A549 (cell line): Measurements from ENCODE around the gene TNPO3. TPM values are rescaled to one million over a fixed set of nuclear protein-coding genes. Genes with fewer than 3 reads are reported as not detected.

Experiments used
- ATAC-seq, 2 experiments: fragments of 200-7000 bp in 1 of 2; fragments of >200 bp in 1 of 2; cut with Nextera tagmentation in 1 of 2; cut with Tn5 transposase in 1 of 2; 3 replicates each; pipeline versions ENCODE4 v1.8.0 to v1.9.1; 2018 to 2020; ENCODE audit warnings: mild to moderate bottlenecking in 1 of 2, moderate library complexity in 1 of 2
- CTCF ChIA-PET: fragments of 300-600 bp; sonication (Branson Sonifier 250); formaldehyde crosslinking; extraction: SDS; loops from one replicate; lab custom pipeline; 2021; ENCODE audit warnings: antibody characterized with exemption, inconsistent platforms; lab: Yijun Ruan, JAX
- POLR2A ChIA-PET: fragments of 350-600 bp; formaldehyde crosslinking; extraction: SDS; loops from one replicate; lab custom pipeline; 2021; ENCODE audit warnings: antibody characterized with exemption, inconsistent platforms; lab: Yijun Ruan, JAX
- DNase-seq, 2 experiments: peaks; one replicate each; pipeline versions ENCODE4 v3.0.0 to v3.0.0-alpha.2; 2011 to 2016; ENCODE audit warnings: low read depth in 1 of 2, low spot score in 1 of 2
- FAIRE-seq: peaks from 2 replicates; lab custom pipeline; 2011; peaks lifted over from hg19 to GRCh38; lab: Jason Lieb, UNC
- H3K27ac ChIP-seq, 2 experiments: fragments of >200 bp; sonication (Bioruptor Twin); formaldehyde crosslinking; 3 replicates each; pipeline ENCODE4 v1.5.1; 2016 to 2017
- H3K4me1 ChIP-seq: fragments of >200 bp; sonication (Bioruptor Twin); formaldehyde crosslinking; 3 replicates; pipeline ENCODE4 v1.6.1; 2016
- H3K4me2 ChIP-seq: fragments of >200 bp; sonication (Bioruptor Twin); formaldehyde crosslinking; 3 replicates; pipeline ENCODE4 v1.6.1; 2016
- H3K4me3 ChIP-seq: fragments of >200 bp; sonication (Bioruptor Twin); formaldehyde crosslinking; 3 replicates; pipeline ENCODE4 v1.5.1; 2016
- H3K9me3 ChIP-seq: fragments of >200 bp; sonication (Bioruptor Twin); formaldehyde crosslinking; 3 replicates; pipeline ENCODE4 v1.6.1; 2016
- BCL3 ChIP-seq: fragments of >200 bp; sonication (Bioruptor Twin); formaldehyde crosslinking; IDR thresholded peaks from 3 replicates; pipeline ENCODE4 v1.6.1; 2016
- CBX2 ChIP-seq: fragments of 200-600 bp; sonication (generic); IDR thresholded peaks from 2 replicates; pipeline ENCODE4 v1.6.1; 2016; ENCODE audit warnings: low read depth, mild to moderate bottlenecking, borderline replicate concordance
- CBX8 ChIP-seq: fragments of 200-600 bp; sonication (generic); IDR thresholded peaks from 2 replicates; pipeline ENCODE4 v1.6.1; 2016
- CHD2 ChIP-seq: fragments of 150-350 bp; IDR thresholded peaks from 2 replicates; pipeline ENCODE4 v1.6.1; 2014; ENCODE audit warnings: low read length; ENCODE audit not compliant: partially characterized antibody
- CTCF ChIP-seq: fragments of >200 bp; sonication (Bioruptor Twin); formaldehyde crosslinking; IDR thresholded peaks from 3 replicates; pipeline ENCODE4 v1.5.1; 2016
- FOSL2 ChIP-seq, 2 experiments: fragments of 450-650 bp in 1 of 2; fragments of >200 bp in 1 of 2; sonication (Bioruptor Twin) in 1 of 2; formaldehyde crosslinking; IDR thresholded peaks; 2 replicates each; pipeline versions ENCODE4 v1.5.0 to v1.6.1; 2016 to 2020; ENCODE audit warnings: mild to moderate bottlenecking in 1 of 2, moderate library complexity in 1 of 2
- GATA3 ChIP-seq: IDR thresholded peaks from 2 replicates; pipeline ENCODE4 v1.6.1; 2012; ENCODE audit warnings: borderline replicate concordance
- HOXA7 ChIP-seq: fragments of 250-450 bp; sonication (Bioruptor Pico); IDR thresholded peaks from 2 replicates; pipeline ENCODE4 v1.5.0; 2020; ENCODE audit warnings: mild to moderate bottlenecking, moderate library complexity
- MAFK ChIP-seq: fragments of 450-650 bp; IDR thresholded peaks from 2 replicates; pipeline ENCODE4 v1.6.1; 2014; ENCODE audit not compliant: partially characterized antibody
- NFE2L2 ChIP-seq: fragments of 150-350 bp; conservative IDR thresholded peaks from 2 replicates; pipeline ENCODE4 v1.6.1; 2014; ENCODE audit warnings: low read length
- RAD21 ChIP-seq, 2 experiments: fragments of >200 bp in 1 of 2; sonication (Bioruptor Twin) in 1 of 2; formaldehyde crosslinking in 1 of 2; IDR thresholded peaks in 1 of 2; conservative IDR thresholded peaks in 1 of 2; 2 replicates in 1 of 2; 3 replicates in 1 of 2; pipeline ENCODE4 v1.6.1; 2012 to 2018; ENCODE audit warnings: inconsistent platforms in 1 of 2
- REST ChIP-seq: fragments of 200-600 bp; sonication (generic); IDR thresholded peaks from 2 replicates; pipeline ENCODE4 v1.6.1; 2016; ENCODE audit warnings: antibody characterized with exemption, mild to moderate bottlenecking, moderate library complexity
- RFX5 ChIP-seq: fragments of 450-650 bp; IDR thresholded peaks from 2 replicates; pipeline ENCODE4 v1.7.1; 2014; ENCODE audit warnings: antibody characterized with exemption, mild to moderate bottlenecking, moderate library complexity
- SMC3 ChIP-seq: fragments of >200 bp; sonication (Bioruptor Twin); formaldehyde crosslinking; IDR thresholded peaks from 3 replicates; pipeline ENCODE4 v1.6.1; 2018; ENCODE audit warnings: inconsistent platforms
- TFCP2L1 ChIP-seq: fragments of 250-450 bp; sonication (Bioruptor Pico); IDR thresholded peaks from 2 replicates; pipeline ENCODE4 v1.5.0; 2021; ENCODE audit warnings: mild to moderate bottlenecking
- ZC3H11A ChIP-seq: fragments of 450-650 bp; IDR thresholded peaks from 2 replicates; pipeline ENCODE4 v1.6.1; 2014; ENCODE audit warnings: antibody characterized with exemption, mild to moderate bottlenecking
- ZFP36 ChIP-seq: fragments of 450-650 bp; IDR thresholded peaks from 2 replicates; pipeline ENCODE4 v1.6.1; 2014; ENCODE audit warnings: borderline replicate concordance; ENCODE audit not compliant: partially characterized antibody
- ZSCAN20 ChIP-seq: fragments of 250-450 bp; sonication (Bioruptor Pico); IDR thresholded peaks from 2 replicates; pipeline ENCODE4 v1.8.0; 2022; ENCODE audit warnings: mild to moderate bottlenecking, moderate library complexity
- WGBS: methylation state at CpG from one replicate; pipeline ENCODE4 v1.1.6; 2017; ENCODE audit errors: missing lambda C conversion rate; 5-methylcytosine and 5-hydroxymethylcytosine counted together
- polyA plus RNA-seq, 4 experiments: library from polyadenylated mRNA; depleted of rRNA in 3 of 4; stranded (reverse); fragments of >200 nt; fragmentation: RNase III in 1 of 4; extraction: RNeasy Plus Mini Kit Qiagen cat#74134 plus additional on column Dnase treatment in 1 of 4; gene quantifications; 2 replicates in 3 of 4; 3 replicates in 1 of 4; pipeline ENCODE4 v1.2.3, GENCODE V29; 2011 to 2017
- TF ChIP-seq, protein P1 (sequence below): fragments of 450-650 bp; IDR thresholded peaks from 2 replicates; pipeline ENCODE4 v1.6.1; 2014; ENCODE audit warnings: antibody characterized with exemption

TNPO3 gene
- polyA plus RNA-seq, 2 of the 4 experiments (the other 2 are of a cell fraction), result 43.2 to 66.9 TPM

GRCh38 chr7:128946936-128947830 lies 107.7 kb downstream of the TNPO3 start:
- CTCF ChIA-PET, result interaction anchor here (0.6 to 2.1 kb wide), 6 partner anchors 9 to 1766 kb away, joined by 3 to 13 read pairs (median 4); partner anchors contain the start of gene IRF5

DNA sequence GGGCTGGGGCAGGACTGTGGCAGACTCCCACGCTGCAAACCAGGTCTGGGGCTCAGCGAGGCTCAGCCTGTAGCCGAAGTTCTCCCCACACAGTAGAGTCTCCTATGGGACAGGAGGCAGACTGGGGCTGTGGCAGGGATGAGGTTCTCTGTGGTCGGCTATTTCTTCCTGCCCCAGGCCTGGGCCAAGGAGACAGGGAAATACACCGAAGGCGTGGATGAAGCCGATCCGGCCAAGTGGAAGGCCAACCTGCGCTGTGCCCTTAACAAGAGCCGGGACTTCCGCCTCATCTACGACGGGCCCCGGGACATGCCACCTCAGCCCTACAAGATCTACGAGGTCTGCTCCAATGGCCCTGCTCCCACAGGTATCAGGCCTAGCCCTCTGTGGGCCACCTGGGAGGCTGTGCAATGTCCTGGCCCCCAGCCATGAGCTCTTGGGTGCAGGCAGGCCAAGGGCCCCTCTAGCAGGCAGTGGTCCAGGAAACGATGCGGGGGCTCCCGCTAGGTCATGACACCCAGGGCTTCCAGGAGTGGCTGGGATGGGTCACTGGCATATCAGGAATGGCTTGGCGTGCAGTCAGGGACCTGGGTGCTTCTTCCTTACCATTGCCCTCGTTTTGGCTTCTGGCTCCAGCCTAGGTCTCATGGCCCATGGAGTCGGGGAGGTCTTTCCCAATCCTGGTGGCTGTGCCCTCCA lies 109.1 kb downstream of the TNPO3 start:
- ATAC-seq (peak; percentile 9 to 30; a peak in 4 of 6 replicates), DNase-seq (no peak), FAIRE-seq (no peak)
- no peaks in the 10 kb centered on the region for H3K4me1 ChIP-seq
- no peak overlapping the region for H3K27ac ChIP-seq
- TF ChIP-seq TFCP2L1 (CRISPR knock-in tag) (no peak), NFE2L2 (no peak), GATA3 (no peak), RFX5 (no peak), CBX8 (no peak), FOSL2 (IDR thresholded peaks at IDR 0.05) (no peak), FOSL2 (CRISPR knock-in tag; IDR thresholded peaks at IDR 0.05) (no peak), MAFK (no peak), CBX2 (no peak), SMC3 (no peak), ZFP36 (no peak), ZSCAN20 (CRISPR knock-in tag) (no peak), REST (no peak), BCL3 (no peak), RAD21 (conservative IDR thresholded peaks at IDR 0.05 in 1 of 2, IDR thresholded peaks at IDR 0.05 in 1 of 2) (no peak), CHD2 (no peak), ZC3H11A (no peak)
- TF ChIP-seq, protein P1, sequence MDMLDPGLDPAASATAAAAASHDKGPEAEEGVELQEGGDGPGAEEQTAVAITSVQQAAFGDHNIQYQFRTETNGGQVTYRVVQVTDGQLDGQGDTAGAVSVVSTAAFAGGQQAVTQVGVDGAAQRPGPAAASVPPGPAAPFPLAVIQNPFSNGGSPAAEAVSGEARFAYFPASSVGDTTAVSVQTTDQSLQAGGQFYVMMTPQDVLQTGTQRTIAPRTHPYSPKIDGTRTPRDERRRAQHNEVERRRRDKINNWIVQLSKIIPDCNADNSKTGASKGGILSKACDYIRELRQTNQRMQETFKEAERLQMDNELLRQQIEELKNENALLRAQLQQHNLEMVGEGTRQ, result no peak
- H3K9me3 ChIP-seq, result no peaks in the 10 kb centered on the region
- CTCF ChIA-PET, result interaction anchor here (1.2 to 1.9 kb wide), 3 partner anchors 10 to 558 kb away, joined by 3 to 6 read pairs (median 3); no protein-coding TSS in a partner anchor
- H3K4me2 ChIP-seq, result no peak overlapping the region
- 90% methylated on average over 19 of the region's 21 CpGs for WGBS
- POLR2A ChIA-PET, result no interaction called here
- no peak overlapping the region for H3K4me3 ChIP-seq

More at GRCh38 chr7:128946936-128947830, 107.7 kb downstream of the TNPO3 start:
- H3K4me1 ChIP-seq, result no peaks in the 10 kb centered on the region
- H3K27ac ChIP-seq, result no peak overlapping the region
- peak; percentile 37 to 67; a peak in 4 of 6 replicates for ATAC-seq
- no peak for DNase-seq
- WGBS, result 90% methylated on average over 21 of the region's 22 CpGs
- H3K9me3 ChIP-seq, result no peaks in the 10 kb centered on the region
- H3K4me3 ChIP-seq, result no peak overlapping the region
- H3K4me2 ChIP-seq, result no peak overlapping the region
- FAIRE-seq, result no peak
- POLR2A ChIA-PET, result interaction anchor here (0.5 to 1.6 kb wide), 2 partner anchors 78 to 108 kb away, joined by 3 to 5 read pairs; partner anchors contain the start of gene TNPO3
- TF ChIP-seq HOXA7 (CRISPR knock-in tag), result no peak
- TF ChIP-seq CTCF, result 0 out of 3 replicates have a peak, but pooled peaks have one; percentile 8
